Measurements from ENCODE around the gene SPRYD4. TPM values are rescaled to one million over a fixed set of nuclear protein-coding genes. Genes with fewer than 3 reads are reported as not detected.

SPRYD4 gene
- total RNA-seq, 1 donor from 2014 or later = 3.6 TPM

- H3K4me3 Mint-ChIP-seq (ENCODE audit: unreplicated experiment) = no peak overlapping the region
- H3K9me3 Mint-ChIP-seq (ENCODE audit: unreplicated experiment) = peaks cover 3% of the 10 kb centered on the region
- peaks cover 19% of the 10 kb centered on the region for H3K27me3 Mint-ChIP-seq (ENCODE audit: unreplicated experiment)
- no peak for DNase-seq
- H3K36me3 Mint-ChIP-seq (ENCODE audit: unreplicated experiment) = peaks cover 9% of the 10 kb centered on the region
- peaks cover 4% of the 10 kb centered on the region for H3K4me1 Mint-ChIP-seq (ENCODE audit: low read depth, unreplicated experiment)
- TF ChIP-seq, protein P1, sequence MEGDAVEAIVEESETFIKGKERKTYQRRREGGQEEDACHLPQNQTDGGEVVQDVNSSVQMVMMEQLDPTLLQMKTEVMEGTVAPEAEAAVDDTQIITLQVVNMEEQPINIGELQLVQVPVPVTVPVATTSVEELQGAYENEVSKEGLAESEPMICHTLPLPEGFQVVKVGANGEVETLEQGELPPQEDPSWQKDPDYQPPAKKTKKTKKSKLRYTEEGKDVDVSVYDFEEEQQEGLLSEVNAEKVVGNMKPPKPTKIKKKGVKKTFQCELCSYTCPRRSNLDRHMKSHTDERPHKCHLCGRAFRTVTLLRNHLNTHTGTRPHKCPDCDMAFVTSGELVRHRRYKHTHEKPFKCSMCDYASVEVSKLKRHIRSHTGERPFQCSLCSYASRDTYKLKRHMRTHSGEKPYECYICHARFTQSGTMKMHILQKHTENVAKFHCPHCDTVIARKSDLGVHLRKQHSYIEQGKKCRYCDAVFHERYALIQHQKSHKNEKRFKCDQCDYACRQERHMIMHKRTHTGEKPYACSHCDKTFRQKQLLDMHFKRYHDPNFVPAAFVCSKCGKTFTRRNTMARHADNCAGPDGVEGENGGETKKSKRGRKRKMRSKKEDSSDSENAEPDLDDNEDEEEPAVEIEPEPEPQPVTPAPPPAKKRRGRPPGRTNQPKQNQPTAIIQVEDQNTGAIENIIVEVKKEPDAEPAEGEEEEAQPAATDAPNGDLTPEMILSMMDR (IDR thresholded peaks at IDR 0.05; ENCODE audit: partially characterized antibody, unreplicated experiment) = no peak
- H3K27ac Mint-ChIP-seq (ENCODE audit: unreplicated experiment) = no peak overlapping the region
These were observed 16.2 kb downstream of the SPRYD4 start for GRCh38 chr12:56484566-56484965.

DNA sequence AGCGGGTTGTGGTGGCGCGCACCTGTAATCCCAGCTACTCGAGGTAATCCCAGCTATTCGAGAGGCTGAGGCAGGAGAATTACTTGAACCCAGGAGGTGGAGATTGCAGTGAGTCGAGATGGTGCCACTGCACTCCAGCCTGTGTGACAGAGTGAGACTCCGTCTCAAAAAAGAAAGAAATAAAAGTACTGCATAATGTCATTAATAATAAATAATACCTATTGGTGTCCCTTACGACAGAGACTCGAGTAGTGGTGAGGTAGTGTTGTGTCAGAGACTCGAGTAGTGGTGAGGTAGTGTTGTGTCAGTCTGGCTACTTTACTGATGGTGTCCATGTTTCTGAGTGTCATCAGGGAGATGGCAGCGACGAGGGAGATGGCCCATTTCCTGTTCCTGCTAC, 18.3 kb downstream of the SPRYD4 start:
- Mint-ChIP-seq H3K9me3 (ENCODE audit: unreplicated experiment) (peaks cover 5% of the 10 kb centered on the region), H3K4me1 (ENCODE audit: low read depth, unreplicated experiment) (peaks cover 4% of the 10 kb centered on the region), H3K27me3 (ENCODE audit: unreplicated experiment) (peaks cover 19% of the 10 kb centered on the region), H3K27ac (ENCODE audit: unreplicated experiment) (no peak overlapping the region), H3K4me3 (ENCODE audit: unreplicated experiment) (peak overlapping the region; percentile 85), H3K36me3 (ENCODE audit: unreplicated experiment) (peaks cover 9% of the 10 kb centered on the region)
- DNase-seq = no peak
- TF ChIP-seq, protein P1 (IDR thresholded peaks at IDR 0.05; ENCODE audit: partially characterized antibody, unreplicated experiment) = no peak

GRCh38 chr12:56487448-56488040, 19.2 kb downstream of the SPRYD4 start:
- H3K27me3 Mint-ChIP-seq (ENCODE audit: unreplicated experiment) = peaks cover 19% of the 10 kb centered on the region
- H3K36me3 Mint-ChIP-seq (ENCODE audit: unreplicated experiment) = peaks cover 9% of the 10 kb centered on the region
- peak overlapping the region; percentile 85 for H3K4me3 Mint-ChIP-seq (ENCODE audit: unreplicated experiment)
- H3K9me3 Mint-ChIP-seq (ENCODE audit: unreplicated experiment) = peaks cover 6% of the 10 kb centered on the region
- no peak overlapping the region for H3K27ac Mint-ChIP-seq (ENCODE audit: unreplicated experiment)
- peaks cover 4% of the 10 kb centered on the region for H3K4me1 Mint-ChIP-seq (ENCODE audit: low read depth, unreplicated experiment)
- peak; percentile 48 for DNase-seq
- TF ChIP-seq, protein P1 (IDR thresholded peaks at IDR 0.05; ENCODE audit: partially characterized antibody, unreplicated experiment) = no peak

- Mint-ChIP-seq H3K27me3 (ENCODE audit: unreplicated experiment) (peaks cover 19% of the 10 kb centered on the region), H3K4me3 (ENCODE audit: unreplicated experiment) (peak within 1 kb of the TSS; percentile 88), H3K4me1 (ENCODE audit: low read depth, unreplicated experiment) (peaks cover 4% of the 10 kb centered on the region), H3K9me3 (ENCODE audit: unreplicated experiment) (peaks cover 6% of the 10 kb centered on the region), H3K36me3 (ENCODE audit: unreplicated experiment) (peaks cover 9% of the 10 kb centered on the region), H3K27ac (ENCODE audit: unreplicated experiment) (peak within 1 kb of the TSS; percentile 33)
- peak; percentile 64 for DNase-seq
- TF ChIP-seq, protein P1 (IDR thresholded peaks at IDR 0.05; ENCODE audit: partially characterized antibody, unreplicated experiment) = no peak
These were observed 19.9 kb downstream of the SPRYD4 start, which contains the start of gene GLS2 for GRCh38 chr12:56488041-56488955. TSS of gene GLS2 (minus strand) at chr12:56488161. CDS start at chr12:56488118, 43 bp downstream.

Measured in glutamatergic neuron (in vitro differentiated cells).